Immature natural killer cell (primary cell): ENCODE measurements around the gene ETV6. TPM values are rescaled to one million over a fixed set of nuclear protein-coding genes. Genes with fewer than 3 reads are reported as not detected.
A peak's percentile ranks its signal among the peaks of the same experiment; 100 is the strongest.
"Not testable (repeated sequence)": the region's sequence is repeated elsewhere in the genome, so short reads cannot be mapped to it uniquely, and the experiment has no call there.

Experiments used
- DNase-seq, 3 donors: peaks; one replicate each; pipeline ENCODE4 v3.0.0; 2022; ENCODE audit warnings: mixed read lengths in 1 of 3
- H3K27ac Mint-ChIP-seq, 6 donors: one replicate each; pipeline ENCODE4 v1.8.0; 2020; ENCODE audit warnings: mixed read lengths in 6 of 6, mild to moderate bottlenecking in 5 of 6, inconsistent platforms in 4 of 6, moderate library complexity in 3 of 6
- H3K27me3 Mint-ChIP-seq, 3 donors: one replicate each; pipeline ENCODE4 v1.8.0; 2020 to 2021; ENCODE audit warnings: low read depth in 3 of 3, mild to moderate bottlenecking in 3 of 3, mixed read lengths in 3 of 3, moderate library complexity in 3 of 3, inconsistent platforms in 1 of 3
- H3K36me3 Mint-ChIP-seq, 3 donors: one replicate each; pipeline ENCODE4 v1.8.0; 2020; ENCODE audit warnings: mixed read lengths in 3 of 3, inconsistent platforms in 2 of 3, mild to moderate bottlenecking in 2 of 3
- H3K4me1 Mint-ChIP-seq, 2 donors: one replicate each; pipeline ENCODE4 v1.8.0; 2020; ENCODE audit warnings: inconsistent platforms in 2 of 2, mild to moderate bottlenecking in 2 of 2, mixed read lengths in 2 of 2, moderate library complexity in 1 of 2
- H3K4me3 Mint-ChIP-seq, 5 donors: one replicate each; pipeline ENCODE4 v1.8.0; 2020; ENCODE audit warnings: mild to moderate bottlenecking in 5 of 5, mixed read lengths in 5 of 5, inconsistent platforms in 3 of 5, moderate library complexity in 3 of 5
- H3K9me3 Mint-ChIP-seq, 6 donors: one replicate each; pipeline ENCODE4 v1.8.0; 2020; ENCODE audit warnings: mild to moderate bottlenecking in 6 of 6, mixed read lengths in 6 of 6, inconsistent platforms in 4 of 6, moderate library complexity in 3 of 6
- polyA plus RNA-seq, 3 donors: library from polyadenylated mRNA; unstranded; fragments of 300-500 nt; fragmentation: Illumina TruSeq; gene quantifications; one replicate each; pipeline ENCODE4 v1.2.3, GENCODE V29; 2021

The ETV6 gene
- polyA plus RNA-seq, 3 donors from 2014 or later = 3.0 to 5.4 (median 3.2) TPM

- H3K4me1 Mint-ChIP-seq = peaks cover 63 to 89% of the 10 kb centered on the region in 2 donors
- no peak for DNase-seq
- peaks cover 0 to 3% (median 1%) of the 10 kb centered on the region in 3 donors for H3K27me3 Mint-ChIP-seq
- no peaks in the 10 kb centered on the region for H3K9me3 Mint-ChIP-seq
- no peak overlapping the region for H3K4me3 Mint-ChIP-seq
- H3K36me3 Mint-ChIP-seq = peaks cover 3 to 6% (median 4%) of the 10 kb centered on the region in 3 donors
- H3K27ac Mint-ChIP-seq = peak overlapping the region in 3 of 6 donors; percentile 8 to 64 (median 43)
Observed at GRCh38 chr12:11666131-11667050, 16.9 kb downstream of the ETV6 start.

- H3K4me1 Mint-ChIP-seq = peaks cover 56 to 86% of the 10 kb centered on the region in 2 donors
- peak overlapping the region in 1 of 6 donors; percentile 43 for H3K27ac Mint-ChIP-seq
- no peak overlapping the region for H3K4me3 Mint-ChIP-seq
Observed at GRCh38 chr12:11667171-11667570, 17.7 kb downstream of the ETV6 start.

GRCh38 chr12:11668611-11669010 is 19.1 kb downstream of the ETV6 start:
- Mint-ChIP-seq H3K4me3 (no peak overlapping the region), H3K27ac (peak overlapping the region in 1 of 6 donors; percentile 37), H3K9me3 (no peaks in the 10 kb centered on the region), H3K27me3 (peaks cover 0 to 3% (median 0%) of the 10 kb centered on the region in 3 donors), H3K36me3 (peaks cover 0 to 3% (median 0%) of the 10 kb centered on the region in 3 donors), H3K4me1 (peaks cover 56 to 86% of the 10 kb centered on the region in 2 donors)
- no peak for DNase-seq

More at GRCh38 chr12:11667171-11667570, 17.7 kb downstream of the ETV6 start:
- H3K9me3 Mint-ChIP-seq = no peaks in the 10 kb centered on the region
- no peak for DNase-seq
- H3K27me3 Mint-ChIP-seq = peaks cover 0 to 3% (median 0%) of the 10 kb centered on the region in 3 donors
- H3K36me3 Mint-ChIP-seq = peaks cover 0 to 4% (median 3%) of the 10 kb centered on the region in 3 donors

- H3K36me3 Mint-ChIP-seq = peaks cover 0 to 3% (median 0%) of the 10 kb centered on the region in 3 donors
- H3K27me3 Mint-ChIP-seq = peaks cover 0 to 3% (median 0%) of the 10 kb centered on the region in 3 donors
- peaks cover 54 to 86% of the 10 kb centered on the region in 2 donors for H3K4me1 Mint-ChIP-seq
- peak overlapping the region in 1 of 6 donors; percentile 47 for H3K27ac Mint-ChIP-seq
- H3K4me3 Mint-ChIP-seq = peak overlapping the region in 1 of 5 donors; percentile 24
- no peaks in the 10 kb centered on the region for H3K9me3 Mint-ChIP-seq
- DNase-seq = no peak
Observed at GRCh38 chr12:11669348-11669747, 19.9 kb downstream of the ETV6 start.

GRCh38 chr12:11672256-11673191 is 23.1 kb downstream of the ETV6 start:
- Mint-ChIP-seq H3K9me3 (no peaks in the 10 kb centered on the region), H3K4me3 (no peak overlapping the region), H3K27me3 (no peaks in the 10 kb centered on the region), H3K27ac (no peak overlapping the region), H3K36me3 (peaks cover 0 to 3% (median 0%) of the 10 kb centered on the region in 3 donors), H3K4me1 (peaks cover 41 to 69% of the 10 kb centered on the region in 2 donors)
- no peak for DNase-seq

GRCh38 chr12:11673666-11674461 is 24.4 kb downstream of the ETV6 start:
- DNase-seq = no peak
- H3K9me3 Mint-ChIP-seq = no peaks in the 10 kb centered on the region
- no peaks in the 10 kb centered on the region for H3K27me3 Mint-ChIP-seq
- H3K36me3 Mint-ChIP-seq = peaks cover 0 to 4% (median 3%) of the 10 kb centered on the region in 3 donors
- no peak overlapping the region for H3K27ac Mint-ChIP-seq
- H3K4me1 Mint-ChIP-seq = peaks cover 34 to 69% of the 10 kb centered on the region in 2 donors
- no peak overlapping the region for H3K4me3 Mint-ChIP-seq

GRCh38 chr12:11674894-11675390 is 25.5 kb downstream of the ETV6 start:
- DNase-seq = no peak
- no peaks in the 10 kb centered on the region for H3K27me3 Mint-ChIP-seq
- peaks cover 30 to 69% of the 10 kb centered on the region in 2 donors for H3K4me1 Mint-ChIP-seq
- H3K9me3 Mint-ChIP-seq = no peaks in the 10 kb centered on the region
- peaks cover 0 to 4% (median 0%) of the 10 kb centered on the region in 3 donors for H3K36me3 Mint-ChIP-seq
- no peak overlapping the region for H3K27ac Mint-ChIP-seq
- no peak overlapping the region for H3K4me3 Mint-ChIP-seq

GRCh38 chr12:11676052-11676451 is 26.6 kb downstream of the ETV6 start:
- DNase-seq = no peak
- no peak overlapping the region for H3K4me3 Mint-ChIP-seq
- H3K27me3 Mint-ChIP-seq = no peaks in the 10 kb centered on the region
- peaks cover 28 to 73% of the 10 kb centered on the region in 2 donors for H3K4me1 Mint-ChIP-seq
- H3K36me3 Mint-ChIP-seq = peaks cover 0 to 4% (median 0%) of the 10 kb centered on the region in 3 donors
- peak overlapping the region in 1 of 6 donors; percentile 12 for H3K27ac Mint-ChIP-seq
- H3K9me3 Mint-ChIP-seq = no peaks in the 10 kb centered on the region

- no peak for DNase-seq
- H3K4me1 Mint-ChIP-seq = peaks cover 26 to 69% of the 10 kb centered on the region in 2 donors
- no peak overlapping the region for H3K27ac Mint-ChIP-seq
- H3K4me3 Mint-ChIP-seq = no peak overlapping the region
- no peaks in the 10 kb centered on the region for H3K9me3 Mint-ChIP-seq
- H3K27me3 Mint-ChIP-seq = no peaks in the 10 kb centered on the region
- peaks cover 0 to 4% (median 0%) of the 10 kb centered on the region in 3 donors for H3K36me3 Mint-ChIP-seq
Observed at GRCh38 chr12:11677093-11677492, 27.6 kb downstream of the ETV6 start.

GRCh38 chr12:11677752-11678151 is 28.3 kb downstream of the ETV6 start:
- Mint-ChIP-seq H3K9me3 (no peaks in the 10 kb centered on the region), H3K4me3 (no peak overlapping the region), H3K4me1 (peaks cover 25 to 63% of the 10 kb centered on the region in 2 donors), H3K36me3 (peaks cover 0 to 4% (median 0%) of the 10 kb centered on the region in 3 donors), H3K27ac (no peak overlapping the region), H3K27me3 (no peaks in the 10 kb centered on the region)
- no peak for DNase-seq

GRCh38 chr12:11678781-11679180 is 29.3 kb downstream of the ETV6 start:
- no peak for DNase-seq
- H3K27me3 Mint-ChIP-seq = no peaks in the 10 kb centered on the region
- no peak overlapping the region for H3K27ac Mint-ChIP-seq
- H3K4me1 Mint-ChIP-seq = peaks cover 21 to 59% of the 10 kb centered on the region in 2 donors
- H3K4me3 Mint-ChIP-seq = no peak overlapping the region
- peaks cover 0 to 4% (median 0%) of the 10 kb centered on the region in 3 donors for H3K36me3 Mint-ChIP-seq
- H3K9me3 Mint-ChIP-seq = no peaks in the 10 kb centered on the region

- no peaks in the 10 kb centered on the region for H3K27me3 Mint-ChIP-seq
- peaks cover 0 to 4% (median 0%) of the 10 kb centered on the region in 3 donors for H3K36me3 Mint-ChIP-seq
- no peaks in the 10 kb centered on the region for H3K9me3 Mint-ChIP-seq
- no peak overlapping the region for H3K4me3 Mint-ChIP-seq
- no peak overlapping the region for H3K27ac Mint-ChIP-seq
- H3K4me1 Mint-ChIP-seq = peaks cover 14 to 69% of the 10 kb centered on the region in 2 donors
- DNase-seq = no peak
Observed at GRCh38 chr12:11681207-11681606, 31.7 kb downstream of the ETV6 start.

GRCh38 chr12:11681695-11682094 is 32.2 kb downstream of the ETV6 start:
- H3K36me3 Mint-ChIP-seq, DNase-seq, H3K4me3 Mint-ChIP-seq, H3K27ac Mint-ChIP-seq, H3K9me3 Mint-ChIP-seq, H3K27me3 Mint-ChIP-seq: not testable (repeated sequence)
- peaks cover 12 to 66% of the 10 kb centered on the region in 2 donors for H3K4me1 Mint-ChIP-seq
